Choroid plexus epithelial cell (primary cell): ENCODE data around the gene CHRNA1.

Experiments used
- DNase-seq: peaks from one replicate; pipeline ENCODE4 v3.0.0-alpha.2; 2010; ENCODE audit warnings: low read depth
- H3K4me3 ChIP-seq: 2 replicates; pipeline ENCODE4 v1.5.1; 2011; ENCODE audit warnings: low read depth, mild to moderate bottlenecking, control low read depth, low read length, moderate library complexity
- TF ChIP-seq, protein P1 (sequence below): conservative IDR thresholded peaks from 2 replicates; pipeline ENCODE4 v1.5.1; 2011; ENCODE audit warnings: low read depth, mild to moderate bottlenecking, control low read depth, inconsistent platforms, low read length, moderate library complexity

Gene CHRNA1

DNA sequence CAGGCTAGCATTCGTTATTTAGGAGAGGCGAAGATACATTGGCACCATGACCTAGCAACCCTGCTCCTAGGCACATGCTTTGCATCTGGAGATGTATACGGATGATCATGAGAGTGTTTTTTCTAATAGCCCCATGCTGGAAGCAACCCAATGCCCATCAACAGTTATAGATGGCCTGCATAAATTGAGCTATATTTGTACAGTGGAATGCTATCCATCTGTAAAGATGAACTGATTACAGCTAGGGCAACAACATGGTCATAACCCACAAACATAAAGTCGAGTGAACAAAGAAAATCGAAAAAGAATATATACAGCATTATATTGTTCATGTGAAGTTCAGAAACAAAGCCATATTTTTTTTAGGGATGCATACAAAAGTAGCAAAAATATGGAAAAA lies 20.6 kb upstream of the CHRNA1 start:
- TF ChIP-seq, protein P1, sequence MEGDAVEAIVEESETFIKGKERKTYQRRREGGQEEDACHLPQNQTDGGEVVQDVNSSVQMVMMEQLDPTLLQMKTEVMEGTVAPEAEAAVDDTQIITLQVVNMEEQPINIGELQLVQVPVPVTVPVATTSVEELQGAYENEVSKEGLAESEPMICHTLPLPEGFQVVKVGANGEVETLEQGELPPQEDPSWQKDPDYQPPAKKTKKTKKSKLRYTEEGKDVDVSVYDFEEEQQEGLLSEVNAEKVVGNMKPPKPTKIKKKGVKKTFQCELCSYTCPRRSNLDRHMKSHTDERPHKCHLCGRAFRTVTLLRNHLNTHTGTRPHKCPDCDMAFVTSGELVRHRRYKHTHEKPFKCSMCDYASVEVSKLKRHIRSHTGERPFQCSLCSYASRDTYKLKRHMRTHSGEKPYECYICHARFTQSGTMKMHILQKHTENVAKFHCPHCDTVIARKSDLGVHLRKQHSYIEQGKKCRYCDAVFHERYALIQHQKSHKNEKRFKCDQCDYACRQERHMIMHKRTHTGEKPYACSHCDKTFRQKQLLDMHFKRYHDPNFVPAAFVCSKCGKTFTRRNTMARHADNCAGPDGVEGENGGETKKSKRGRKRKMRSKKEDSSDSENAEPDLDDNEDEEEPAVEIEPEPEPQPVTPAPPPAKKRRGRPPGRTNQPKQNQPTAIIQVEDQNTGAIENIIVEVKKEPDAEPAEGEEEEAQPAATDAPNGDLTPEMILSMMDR = no peak
- no peak overlapping the region for H3K4me3 ChIP-seq
- no peak for DNase-seq

DNA sequence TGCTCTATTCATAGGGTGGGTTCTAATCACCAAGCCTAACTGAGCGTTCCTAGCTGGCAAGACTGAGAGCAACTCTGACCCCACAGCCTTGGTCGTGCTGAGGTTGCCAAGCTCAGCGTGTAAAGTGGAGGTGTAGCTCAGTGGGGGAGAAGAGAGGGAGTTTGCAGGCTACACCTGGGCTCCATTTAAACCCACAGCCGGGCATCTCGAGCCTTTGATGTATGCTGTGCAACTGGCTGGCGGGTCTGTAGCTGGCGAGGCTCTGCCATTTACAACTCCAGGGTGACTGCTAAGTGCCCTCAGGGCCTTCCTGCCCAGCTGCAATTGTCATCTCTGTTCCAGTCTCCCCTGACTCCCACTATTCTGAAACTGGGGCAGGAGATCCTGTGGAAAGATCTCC lies 20.0 kb upstream of the CHRNA1 start:
- TF ChIP-seq, protein P1 = no peak
- no peak overlapping the region for H3K4me3 ChIP-seq
- DNase-seq = no peak

DNA sequence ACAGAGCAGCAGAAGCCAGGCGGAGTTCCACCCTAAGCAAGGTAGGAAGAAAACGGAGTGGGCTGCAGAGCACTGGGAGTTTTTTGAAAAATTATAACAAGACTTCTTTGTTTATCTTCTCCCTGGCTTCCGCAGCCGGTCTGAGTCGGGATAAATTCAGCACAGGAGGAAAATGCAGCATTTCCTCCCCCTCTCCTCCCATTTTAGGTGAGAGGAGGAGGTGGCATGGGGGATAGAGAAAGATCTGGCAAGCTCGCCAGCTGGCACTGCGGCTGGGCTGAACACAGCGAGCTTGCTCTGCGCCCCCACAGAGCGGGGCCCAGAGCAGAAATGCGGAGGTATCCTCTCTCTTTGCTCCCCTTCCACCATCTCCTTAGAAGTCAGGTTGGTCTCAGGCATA lies 17.7 kb upstream of the CHRNA1 start:
- TF ChIP-seq, protein P1 = no peak
- no peak for DNase-seq
- H3K4me3 ChIP-seq = no peak overlapping the region

DNA sequence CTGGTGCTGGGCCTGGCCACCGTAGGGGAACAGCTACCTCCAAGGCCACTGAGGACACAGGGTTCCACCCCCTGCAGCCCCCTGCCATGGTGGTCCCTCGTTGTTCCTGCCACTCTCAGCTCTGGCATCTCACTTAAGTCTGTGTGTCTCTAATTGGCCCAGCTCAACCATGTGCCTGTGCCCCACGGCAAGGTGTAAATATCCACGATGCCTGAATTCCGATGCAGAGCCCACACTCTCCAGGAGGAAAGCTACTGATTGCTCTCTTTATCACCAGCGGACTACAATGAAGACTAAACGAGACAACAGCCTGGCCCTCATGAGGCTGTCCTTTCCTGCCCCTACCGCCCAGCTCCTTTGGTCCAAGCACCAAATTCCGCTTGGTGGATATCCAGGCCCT lies 17.0 kb upstream of the CHRNA1 start:
- DNase-seq = no peak
- TF ChIP-seq, protein P1 = no peak
- no peak overlapping the region for H3K4me3 ChIP-seq

DNA sequence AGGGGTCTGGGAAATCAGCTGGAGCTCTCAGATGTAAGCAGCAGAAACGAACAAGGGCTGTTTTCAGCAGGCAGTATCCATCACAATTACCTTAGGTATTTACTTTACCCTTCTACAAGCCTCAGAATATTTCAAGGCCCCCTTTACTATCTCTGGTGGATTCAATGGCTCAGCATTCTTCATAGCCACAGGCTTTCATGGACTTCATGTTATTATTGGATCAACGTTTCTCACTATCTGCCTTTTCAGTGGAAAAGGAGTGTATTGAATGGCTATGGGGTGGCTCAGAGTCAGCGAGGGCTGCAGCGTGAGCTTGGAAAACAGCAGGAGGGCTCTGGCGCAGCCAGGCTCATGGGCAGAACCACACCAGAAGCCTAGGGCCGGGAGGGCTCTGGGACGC lies 16.6 kb upstream of the CHRNA1 start:
- TF ChIP-seq, protein P1 = no peak
- no peak overlapping the region for H3K4me3 ChIP-seq
- DNase-seq = no peak

DNA sequence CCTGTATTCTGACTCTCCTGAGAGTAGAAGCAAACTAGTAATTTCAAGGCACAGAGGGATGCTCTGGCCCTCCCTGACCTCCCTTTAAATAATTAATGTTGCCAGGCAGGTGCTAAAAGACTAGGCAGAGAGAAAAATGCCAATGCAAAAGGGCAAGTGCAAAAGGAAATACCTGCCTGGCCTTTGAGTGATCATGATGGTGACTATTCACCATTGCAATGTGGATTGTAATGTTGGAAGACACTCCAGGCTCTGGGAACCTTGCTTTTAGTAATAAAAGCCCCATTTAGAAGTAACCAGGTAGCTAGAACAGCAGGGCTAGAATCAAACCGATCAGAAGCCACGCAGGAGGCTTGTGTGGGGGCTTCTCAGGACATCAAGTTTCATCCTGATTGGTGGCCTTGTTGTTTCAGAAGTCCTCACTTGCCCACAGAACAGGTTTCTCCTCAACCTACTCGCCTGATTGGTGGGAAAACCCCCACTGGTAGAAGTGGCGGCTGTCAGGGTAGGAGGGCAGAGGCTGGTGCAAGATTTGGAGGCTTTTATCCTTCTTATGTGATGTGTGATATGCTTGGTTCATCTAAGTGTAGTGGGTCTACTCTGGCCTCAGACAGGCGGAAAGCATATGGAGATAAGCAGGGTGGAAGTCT lies 16.0 kb upstream of the CHRNA1 start:
- H3K4me3 ChIP-seq = no peak overlapping the region
- DNase-seq = no peak
- TF ChIP-seq, protein P1 = no peak

DNA sequence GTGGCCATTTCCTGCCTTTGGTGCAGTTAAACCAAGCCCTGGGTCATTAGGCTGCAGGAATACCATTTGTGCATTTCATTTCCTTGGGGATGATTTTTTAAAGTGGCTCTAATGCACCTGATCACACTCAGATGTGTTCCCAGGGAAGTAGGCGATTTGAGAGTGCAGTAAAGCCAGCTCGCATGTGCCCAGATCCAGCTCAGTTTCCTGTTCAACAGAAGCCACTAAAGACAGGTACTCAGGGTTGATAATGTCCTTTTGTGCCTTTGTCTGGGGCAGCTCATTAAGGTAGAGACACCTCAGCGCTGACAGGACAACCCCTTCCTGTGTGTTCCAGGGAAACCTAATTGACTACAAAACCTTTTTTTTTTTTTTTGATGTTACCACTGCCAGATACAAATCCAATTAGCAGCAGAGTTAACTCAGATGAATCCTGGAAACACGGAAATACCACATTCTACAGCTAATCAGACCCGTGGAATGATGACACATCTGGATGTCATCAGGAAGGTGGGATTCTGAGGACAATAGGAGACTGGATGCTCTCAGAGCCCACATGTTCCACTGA lies 15.2 kb upstream of the CHRNA1 start:
- DNase-seq = peak; percentile 28
- no peak overlapping the region for H3K4me3 ChIP-seq
- TF ChIP-seq, protein P1 = no peak
